ENCODE measurements around the gene COL4A1. TPM values are rescaled to one million over a fixed set of nuclear protein-coding genes. Genes with fewer than 3 reads are reported as not detected.
A peak's percentile ranks its signal among the peaks of the same experiment; 100 is the strongest.

COL4A1 gene
- total RNA-seq, 1 experiment from 2014 or later, result 4.8 TPM

DNA sequence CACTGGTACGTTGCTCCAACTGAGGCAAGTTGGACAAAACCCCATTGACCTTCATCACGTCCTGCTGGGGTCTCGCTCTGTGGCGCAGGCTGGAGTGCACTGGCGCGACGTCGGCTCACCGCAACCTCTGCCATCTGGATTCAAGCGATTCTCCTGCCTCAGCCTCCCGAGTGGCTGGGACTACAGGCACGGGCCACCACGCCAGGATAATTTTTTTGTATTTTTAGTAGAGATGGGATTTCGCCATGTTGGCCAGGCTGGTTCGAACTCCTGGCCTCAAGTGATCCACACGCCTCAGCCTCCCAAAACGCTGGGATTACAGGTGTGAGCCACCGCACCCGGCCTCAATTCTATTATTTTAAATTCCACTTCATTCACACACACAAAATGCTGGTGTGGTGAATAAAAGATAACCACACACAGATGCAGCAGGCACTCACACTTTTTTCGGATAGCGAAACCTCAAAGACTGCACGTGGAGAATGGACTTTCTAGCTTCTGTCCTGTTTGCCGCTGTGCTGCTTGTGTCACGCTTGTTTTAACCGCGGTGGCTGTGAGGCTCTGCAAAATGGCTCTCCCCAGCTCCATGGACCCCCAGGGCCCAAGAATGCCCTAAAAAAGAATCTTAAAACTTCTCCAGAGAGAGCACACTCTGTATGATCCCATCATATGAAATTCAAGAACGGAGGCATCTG lies 58.4 kb downstream of the COL4A1 start:
- no peak overlapping the region for H3K27ac Mint-ChIP-seq (ENCODE audit: unreplicated experiment)
- H3K27me3 ChIP-seq (replicated peaks; ENCODE audit: control insufficient read depth, insufficient read depth, low read length), result no peaks in the 10 kb centered on the region
- no peaks in the 10 kb centered on the region for H3K36me3 Mint-ChIP-seq (ENCODE audit: insufficient read depth, unreplicated experiment)
- POLR2A ChIA-PET, result no interaction called here
- no peak for DNase-seq
- no peaks in the 10 kb centered on the region for H3K36me3 ChIP-seq (ENCODE audit: control insufficient read depth, insufficient read depth, low read length)
- no peak overlapping the region for H3K4me3 Mint-ChIP-seq (ENCODE audit: unreplicated experiment)
- no peaks in the 10 kb centered on the region for H3K9me3 Mint-ChIP-seq (ENCODE audit: unreplicated experiment)
- BruUV-seq (replicated peaks), result no TSS peak
- H3K4me3 ChIP-seq (ENCODE audit: low read depth, low read length), result no peak overlapping the region
- intact Hi-C loops (cut with micrococcal nuclease; ENCODE audit: unreplicated experiment), result no loop called here
- peaks cover 10% of the 10 kb centered on the region for H3K4me1 Mint-ChIP-seq (ENCODE audit: low read depth, unreplicated experiment)
- H3K4me1 ChIP-seq, result peaks cover 10% of the 10 kb centered on the region
- CTCF ChIA-PET, result interaction anchor here (0.9 to 1.3 kb wide), 2 partner anchors 13 to 196 kb away, joined by 4 to 8 read pairs; no protein-coding TSS in a partner anchor
- no peaks in the 10 kb centered on the region for H3K27me3 Mint-ChIP-seq (ENCODE audit: insufficient read depth, unreplicated experiment)
- TF ChIP-seq CTCF (IDR thresholded peaks at IDR 0.05; ENCODE audit: insufficient read depth in 1 of 2, low read depth in 1 of 2, low read length in 1 of 2, severe bottlenecking in 1 of 2, unreplicated experiment in 1 of 2), result no peak
- H3K9me3 ChIP-seq, result no peaks in the 10 kb centered on the region

- BruUV-seq (replicated peaks), result no TSS peak
- no peaks in the 10 kb centered on the region for H3K27me3 ChIP-seq (replicated peaks; ENCODE audit: control insufficient read depth, insufficient read depth, low read length)
- no peak for TF ChIP-seq CTCF (IDR thresholded peaks at IDR 0.05; ENCODE audit: insufficient read depth in 1 of 2, low read depth in 1 of 2, low read length in 1 of 2, severe bottlenecking in 1 of 2, unreplicated experiment in 1 of 2)
- DNase-seq, result no peak
- H3K9me3 Mint-ChIP-seq (ENCODE audit: unreplicated experiment), result no peaks in the 10 kb centered on the region
- ChIA-PET CTCF (interaction anchor here (0.8 kb wide), 1 partner anchor 66 kb away, joined by 3 read pairs; no protein-coding TSS in a partner anchor), POLR2A (no interaction called here)
- H3K27me3 Mint-ChIP-seq (ENCODE audit: insufficient read depth, unreplicated experiment), result no peaks in the 10 kb centered on the region
- H3K4me3 Mint-ChIP-seq (ENCODE audit: unreplicated experiment), result no peak overlapping the region
- no peaks in the 10 kb centered on the region for H3K9me3 ChIP-seq
- H3K27ac Mint-ChIP-seq (ENCODE audit: unreplicated experiment), result peak overlapping the region; percentile 17
- intact Hi-C loops (cut with micrococcal nuclease; ENCODE audit: unreplicated experiment), result no loop called here
- no peak overlapping the region for H3K4me3 ChIP-seq (ENCODE audit: low read depth, low read length)
- no peaks in the 10 kb centered on the region for H3K36me3 ChIP-seq (ENCODE audit: control insufficient read depth, insufficient read depth, low read length)
- no peaks in the 10 kb centered on the region for H3K36me3 Mint-ChIP-seq (ENCODE audit: insufficient read depth, unreplicated experiment)
- H3K4me1 ChIP-seq, result peaks cover 10% of the 10 kb centered on the region
- peaks cover 10% of the 10 kb centered on the region for H3K4me1 Mint-ChIP-seq (ENCODE audit: low read depth, unreplicated experiment)
Measured at GRCh38 chr13:110246530-110246929, 60.4 kb downstream of the COL4A1 start.

DNA sequence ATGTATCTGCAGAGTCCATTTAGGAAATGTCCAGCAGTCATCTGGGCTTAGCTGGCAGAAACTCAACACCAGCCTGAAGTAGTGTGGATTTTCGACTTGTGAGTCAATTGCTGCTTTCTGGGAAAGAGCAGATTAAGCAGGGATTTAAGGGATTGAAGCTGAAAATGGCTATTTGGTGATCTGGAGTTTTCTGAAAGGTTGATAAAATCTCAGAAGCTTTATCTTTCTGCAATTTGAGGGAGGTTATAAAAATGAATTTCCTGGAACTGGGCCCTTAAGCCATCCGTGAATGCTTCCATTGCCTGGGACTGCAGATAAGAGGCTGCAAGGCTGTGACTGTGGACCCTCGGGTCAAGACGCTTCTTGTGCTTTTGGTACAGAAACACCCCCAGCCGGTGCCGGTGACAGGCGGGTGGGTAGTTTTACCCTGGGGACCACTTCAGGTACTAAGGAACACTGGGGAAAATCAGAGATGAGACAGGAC lies 61.5 kb downstream of the COL4A1 start:
- H3K36me3 Mint-ChIP-seq (ENCODE audit: insufficient read depth, unreplicated experiment), result no peaks in the 10 kb centered on the region
- CTCF ChIA-PET, result no interaction called here
- Histone ChIP-seq H3K4me3 (ENCODE audit: low read depth, low read length) (no peak overlapping the region), H3K36me3 (ENCODE audit: control insufficient read depth, insufficient read depth, low read length) (no peaks in the 10 kb centered on the region), H3K4me1 (peaks cover 10% of the 10 kb centered on the region), H3K9me3 (no peaks in the 10 kb centered on the region), H3K27me3 (replicated peaks; ENCODE audit: control insufficient read depth, insufficient read depth, low read length) (no peaks in the 10 kb centered on the region)
- no TSS peak for BruUV-seq (replicated peaks)
- DNase-seq, result no peak
- no peaks in the 10 kb centered on the region for H3K9me3 Mint-ChIP-seq (ENCODE audit: unreplicated experiment)
- peaks cover 10% of the 10 kb centered on the region for H3K4me1 Mint-ChIP-seq (ENCODE audit: low read depth, unreplicated experiment)
- intact Hi-C loops (cut with micrococcal nuclease; ENCODE audit: unreplicated experiment), result no loop called here
- no peak overlapping the region for H3K4me3 Mint-ChIP-seq (ENCODE audit: unreplicated experiment)
- no peak overlapping the region for H3K27ac Mint-ChIP-seq (ENCODE audit: unreplicated experiment)
- POLR2A ChIA-PET, result no interaction called here
- H3K27me3 Mint-ChIP-seq (ENCODE audit: insufficient read depth, unreplicated experiment), result no peaks in the 10 kb centered on the region
- no peak for TF ChIP-seq CTCF (IDR thresholded peaks at IDR 0.05; ENCODE audit: insufficient read depth in 1 of 2, low read depth in 1 of 2, low read length in 1 of 2, severe bottlenecking in 1 of 2, unreplicated experiment in 1 of 2)
